OCI-LY3 (cell line): ENCODE data around the gene OR2T3.
"Not testable (repeated sequence)": the region's sequence is repeated elsewhere in the genome, so short reads cannot be mapped to it uniquely, and the experiment has no call there.

Source experiments
- EZH2phosphoT487 ChIP-seq: fragments of 200-600 bp; shearing (Covaris generic); IDR thresholded peaks from 2 replicates; pipeline ENCODE4 v1.6.1; 2018; ENCODE audit warnings: antibody characterized with exemption, mixed run types, low read depth
- TF ChIP-seq, protein P1 (sequence below): fragments of 200-600, 300-600 bp; sonication (generic); IDR thresholded peaks from 2 replicates; pipeline ENCODE4 v1.5.1; 2014; ENCODE audit warnings: antibody characterized with exemption, low read length, low read depth

DNA sequence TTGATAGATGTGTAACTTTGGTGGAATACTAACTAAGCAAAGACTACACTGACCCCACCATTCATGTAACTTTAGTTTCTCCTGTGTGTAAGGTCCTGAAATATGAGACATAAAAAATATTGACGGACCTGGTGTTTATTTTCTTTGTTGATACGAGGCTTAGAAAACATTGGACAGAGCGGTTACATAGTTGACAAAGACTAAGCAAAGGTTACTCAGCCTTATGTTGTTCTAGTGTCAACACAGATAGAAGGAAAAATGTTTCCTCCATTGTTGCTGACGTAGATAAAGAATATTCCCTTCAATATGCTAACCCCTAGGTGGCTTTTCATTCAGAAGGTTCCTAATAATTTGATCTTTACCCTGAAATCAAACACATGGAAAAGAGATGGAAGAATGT lies 18.1 kb upstream of the OR2T3 start:
- TF ChIP-seq, protein P1, sequence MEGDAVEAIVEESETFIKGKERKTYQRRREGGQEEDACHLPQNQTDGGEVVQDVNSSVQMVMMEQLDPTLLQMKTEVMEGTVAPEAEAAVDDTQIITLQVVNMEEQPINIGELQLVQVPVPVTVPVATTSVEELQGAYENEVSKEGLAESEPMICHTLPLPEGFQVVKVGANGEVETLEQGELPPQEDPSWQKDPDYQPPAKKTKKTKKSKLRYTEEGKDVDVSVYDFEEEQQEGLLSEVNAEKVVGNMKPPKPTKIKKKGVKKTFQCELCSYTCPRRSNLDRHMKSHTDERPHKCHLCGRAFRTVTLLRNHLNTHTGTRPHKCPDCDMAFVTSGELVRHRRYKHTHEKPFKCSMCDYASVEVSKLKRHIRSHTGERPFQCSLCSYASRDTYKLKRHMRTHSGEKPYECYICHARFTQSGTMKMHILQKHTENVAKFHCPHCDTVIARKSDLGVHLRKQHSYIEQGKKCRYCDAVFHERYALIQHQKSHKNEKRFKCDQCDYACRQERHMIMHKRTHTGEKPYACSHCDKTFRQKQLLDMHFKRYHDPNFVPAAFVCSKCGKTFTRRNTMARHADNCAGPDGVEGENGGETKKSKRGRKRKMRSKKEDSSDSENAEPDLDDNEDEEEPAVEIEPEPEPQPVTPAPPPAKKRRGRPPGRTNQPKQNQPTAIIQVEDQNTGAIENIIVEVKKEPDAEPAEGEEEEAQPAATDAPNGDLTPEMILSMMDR, result not testable (repeated sequence)
- TF ChIP-seq EZH2phosphoT487, result not testable (repeated sequence)
